Measurements from ENCODE around the gene RNF151.
"Not testable (repeated sequence)": the region's sequence is repeated elsewhere in the genome, so short reads cannot be mapped to it uniquely, and the experiment has no call there.

The RNF151 gene

GRCh38 chr16:1960665-1961630, 5.7 kb upstream of the RNF151 start:
- H3K36me3 ChIP-seq (ENCODE audit: insufficient read depth, low read length): peaks cover 27% of the 10 kb centered on the region
- H3K9me3 ChIP-seq (ENCODE audit: low read depth, low read length): no peaks in the 10 kb centered on the region
- H3K4me3 ChIP-seq: peak overlapping the region; percentile 98
- TF ChIP-seq EZH2 (IDR thresholded peaks at IDR 0.05) (no peak), POLR2AphosphoS5 (IDR thresholded peaks at IDR 0.05; ENCODE audit: borderline replicate concordance, low read depth, low read length) (peak; percentile 68)
- peak overlapping the region; percentile 94 for H3K9ac ChIP-seq (ENCODE audit: insufficient read length)
- DNase-seq (ENCODE audit: low read depth, low spot score): no peak
- peak overlapping the region; percentile 68 for H3K27ac ChIP-seq

- H3K36me3 ChIP-seq (ENCODE audit: insufficient read depth, low read length): peaks cover 27% of the 10 kb centered on the region
- H3K27ac ChIP-seq: peak overlapping the region; percentile 57
- peak overlapping the region; percentile 94 for H3K4me3 ChIP-seq
- TF ChIP-seq FOXP2 (optimal IDR thresholded peaks at IDR 0.05; ENCODE audit: control extremely low read depth, extremely low read length, insufficient read depth) (no peak), POLR2AphosphoS5 (IDR thresholded peaks at IDR 0.05; ENCODE audit: borderline replicate concordance, low read depth, low read length) (no peak; the same call in 1 of the 2 replicates), EZH2 (IDR thresholded peaks at IDR 0.05) (no peak)
- DNase-seq (ENCODE audit: low read depth, low spot score): no peak
- no peaks in the 10 kb centered on the region for H3K9me3 ChIP-seq (ENCODE audit: low read depth, low read length)
- H3K9ac ChIP-seq (ENCODE audit: insufficient read length): no peak overlapping the region
Measured at GRCh38 chr16:1961651-1962067, 5.0 kb upstream of the RNF151 start.

GRCh38 chr16:1962161-1963153, 4.2 kb upstream of the RNF151 start:
- H3K9ac ChIP-seq (ENCODE audit: insufficient read length): peak overlapping the region; percentile 95
- H3K9me3 ChIP-seq (ENCODE audit: low read depth, low read length); DNase-seq (ENCODE audit: low read depth, low spot score): not testable (repeated sequence)
- H3K4me3 ChIP-seq: peak overlapping the region; percentile 94
- peaks cover 27% of the 10 kb centered on the region for H3K36me3 ChIP-seq (ENCODE audit: insufficient read depth, low read length)
- H3K27ac ChIP-seq: peak overlapping the region; percentile 94

- peaks cover 27% of the 10 kb centered on the region for H3K36me3 ChIP-seq (ENCODE audit: insufficient read depth, low read length)
Measured at GRCh38 chr16:1963806-1964505, 2.7 kb upstream of the RNF151 start.

GRCh38 chr16:1964506-1965395, 1.9 kb upstream of the RNF151 start, which contains the start of gene RPS2:
Gene RPS2 (minus strand): TSS chr16:1964826. CDS start chr16:1964625, 201 bp downstream.
- Histone ChIP-seq H3K9me3 (ENCODE audit: low read depth, low read length) (no peaks in the 10 kb centered on the region), H3K27ac (peak within 1 kb of the TSS; percentile 94), H3K9ac (ENCODE audit: insufficient read length) (peak within 1 kb of the TSS; percentile 95), H3K4me3 (peak within 1 kb of the TSS; percentile 94), H3K36me3 (ENCODE audit: insufficient read depth, low read length) (peaks cover 27% of the 10 kb centered on the region)
- peak; percentile 94 for DNase-seq (ENCODE audit: low read depth, low spot score)
- no peak for TF ChIP-seq FOXP2 (optimal IDR thresholded peaks at IDR 0.05; ENCODE audit: control extremely low read depth, extremely low read length, insufficient read depth)
- peak; percentile 100 for TF ChIP-seq POLR2AphosphoS5 (IDR thresholded peaks at IDR 0.05; ENCODE audit: borderline replicate concordance, low read depth, low read length)

More at GRCh38 chr16:1963806-1964505, 2.7 kb upstream of the RNF151 start:
- no peak for DNase-seq (ENCODE audit: low read depth, low spot score)
- Histone ChIP-seq H3K27ac (peak overlapping the region; percentile 94), H3K9me3 (ENCODE audit: low read depth, low read length) (no peaks in the 10 kb centered on the region), H3K4me3 (peak overlapping the region; percentile 94), H3K9ac (ENCODE audit: insufficient read length) (peak overlapping the region; percentile 95)
- TF ChIP-seq FOXP2 (optimal IDR thresholded peaks at IDR 0.05; ENCODE audit: control extremely low read depth, extremely low read length, insufficient read depth): no peak
- TF ChIP-seq EZH2 (IDR thresholded peaks at IDR 0.05): no peak
- TF ChIP-seq POLR2AphosphoS5 (IDR thresholded peaks at IDR 0.05; ENCODE audit: borderline replicate concordance, low read depth, low read length): no peak; the same call in 1 of the 2 replicates

GRCh38 chr16:1965396-1966001, 1.2 kb upstream of the RNF151 start:
- Histone ChIP-seq H3K27ac (peak overlapping the region; percentile 83), H3K9me3 (ENCODE audit: low read depth, low read length) (no peaks in the 10 kb centered on the region), H3K36me3 (ENCODE audit: insufficient read depth, low read length) (peaks cover 27% of the 10 kb centered on the region), H3K4me3 (peak overlapping the region; percentile 94), H3K9ac (ENCODE audit: insufficient read length) (peak overlapping the region; percentile 95)
- TF ChIP-seq EZH2 (IDR thresholded peaks at IDR 0.05) (no peak), FOXP2 (optimal IDR thresholded peaks at IDR 0.05; ENCODE audit: control extremely low read depth, extremely low read length, insufficient read depth) (no peak), POLR2AphosphoS5 (IDR thresholded peaks at IDR 0.05; ENCODE audit: borderline replicate concordance, low read depth, low read length) (no peak)
- DNase-seq (ENCODE audit: low read depth, low spot score): no peak

Measured in SK-N-MC (cell line).